HepG2 (cell line): Measurements from ENCODE around the gene SDK2.

Experiments
- CREB1 ChIP-seq, 2 experiments: fragments of 450-650 bp in 1 of 2; IDR thresholded peaks; 2 replicates each; pipeline ENCODE4 v1.6.1; 2016 to 2017; ENCODE audit warnings: control low read depth in 1 of 2, mild to moderate bottlenecking in 1 of 2, missing compliant biosample characterization in 1 of 2, missing genetic modification characterization in 1 of 2
- ESRRA ChIP-seq: sonication (generic); formaldehyde crosslinking; IDR thresholded peaks from 2 replicates; pipeline ENCODE4 v1.5.1; 2020; ENCODE audit warnings: mild to moderate bottlenecking, low read depth, missing genetic modification reagents
- HNRNPUL1 ChIP-seq: fragments of 200-400 bp; formaldehyde crosslinking; IDR thresholded peaks from 2 replicates; pipeline ENCODE4 v1.6.1; 2017; ENCODE audit warnings: low read depth, mild to moderate bottlenecking, low read length, moderate library complexity
- KLF6 ChIP-seq: IDR thresholded peaks from 2 replicates; pipeline ENCODE4 v1.8.0; 2016; ENCODE audit warnings: missing biosample characterization, missing genetic modification reagents
- POLR2A ChIP-seq, 2 experiments: IDR thresholded peaks; 2 replicates each; pipeline ENCODE4 v1.6.1; 2011; ENCODE audit warnings: low read depth in 2 of 2, low read length in 2 of 2, mild to moderate bottlenecking in 1 of 2, moderate library complexity in 1 of 2; ENCODE audit not compliant: insufficient read depth in 1 of 2
- RBM22 ChIP-seq: fragments of 200-400 bp; formaldehyde crosslinking; optimal IDR thresholded peaks from 2 replicates; pipeline ENCODE3; 2017; ENCODE audit warnings: mild to moderate bottlenecking, low read length, moderate library complexity
- ZNF703 ChIP-seq: sonication (generic); formaldehyde crosslinking; IDR thresholded peaks from 2 replicates; pipeline ENCODE4 v1.5.1; 2020; ENCODE audit warnings: missing genetic modification reagents, mild to moderate bottlenecking, moderate library complexity, borderline replicate concordance

DNA sequence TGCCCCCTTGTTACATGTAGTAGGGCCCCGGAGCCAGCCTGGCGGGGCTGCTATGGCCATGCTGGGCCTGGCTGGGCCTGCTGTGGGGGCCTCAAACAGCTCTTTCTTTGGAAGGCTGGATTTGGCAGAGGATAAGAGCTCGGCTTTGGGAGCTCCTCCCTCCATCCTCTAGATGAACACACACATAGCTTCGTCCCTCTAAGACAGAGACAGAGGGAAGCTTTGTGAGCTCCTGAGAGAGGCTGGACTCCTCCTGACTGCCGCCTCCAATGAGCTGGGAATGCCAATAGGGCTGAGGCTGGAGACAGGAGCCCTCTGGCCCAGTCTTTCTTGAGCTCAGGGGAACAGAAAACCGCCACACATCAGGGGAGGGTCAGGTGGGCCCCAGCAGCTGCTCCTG, 295.1 kb downstream of the SDK2 start:
- TF ChIP-seq ZNF703: no peak
- TF ChIP-seq HNRNPUL1: no peak
- no peak for TF ChIP-seq ESRRA (CRISPR knock-in tag)
- TF ChIP-seq KLF6 (CRISPR knock-in tag): no peak
- TF ChIP-seq CREB1 (IDR thresholded peaks at IDR 0.05): no peak
- TF ChIP-seq CREB1 (CRISPR knock-in tag; IDR thresholded peaks at IDR 0.05): no peak
- no peak for TF ChIP-seq RBM22
- no peak for TF ChIP-seq POLR2A (IDR thresholded peaks at IDR 0.05; ENCODE audit: insufficient read depth in 1 of 2, low read depth in 2 of 2, low read length in 2 of 2)
